GM12891 (cell line): ENCODE measurements around the gene RHEB.

Experiments
- PAX5 ChIP-seq: IDR thresholded peaks from 2 replicates; pipeline ENCODE4 v1.6.1; 2011; ENCODE audit warnings: low read length, moderate library complexity, mild to moderate bottlenecking; ENCODE audit not compliant: insufficient read depth, severe bottlenecking
- POLR2A ChIP-seq: IDR thresholded peaks from 2 replicates; pipeline ENCODE4 v1.6.1; 2011; ENCODE audit warnings: low read depth, low read length, control low read depth
- POLR2AphosphoS5 ChIP-seq: IDR thresholded peaks from 2 replicates; pipeline ENCODE4 v1.6.1; 2011; ENCODE audit warnings: low read depth, low read length, control low read depth
- SPI1 ChIP-seq: IDR thresholded peaks from 2 replicates; pipeline ENCODE4 v1.6.1; 2011; ENCODE audit warnings: low read depth, low read length, control low read depth
- TAF1 ChIP-seq: IDR thresholded peaks from 2 replicates; pipeline ENCODE4 v1.6.1; 2011; ENCODE audit warnings: low read depth, low read length, control low read depth

GRCh38 chr7:151504715-151505326 is 14.9 kb downstream of the RHEB start:
- no peak for TF ChIP-seq POLR2A
- no peak for TF ChIP-seq POLR2AphosphoS5
- no peak for TF ChIP-seq TAF1
- no peak for TF ChIP-seq SPI1
- TF ChIP-seq PAX5, result no peak
